Breast epithelium (tissue), 4 donors: ENCODE results near the gene WDR6. TPM values are rescaled to one million over a fixed set of nuclear protein-coding genes. Genes with fewer than 3 reads are reported as not detected.

Experiments used
- DNase-seq, 2 donors: peaks; one replicate each; pipeline ENCODE4 v3.0.0-alpha.2; 2019; ENCODE audit warnings: low spot score in 2 of 2
- H3K27ac ChIP-seq, 2 donors: fragments of 200-600 bp; sonication (generic) in 1 of 2; one replicate each; pipeline ENCODE4 v1.5.1; 2016 to 2019; ENCODE audit warnings: mild to moderate bottlenecking in 1 of 2
- H3K27me3 ChIP-seq, 2 donors: fragments of 200-600 bp; sonication (generic) in 1 of 2; one replicate each; pipeline versions ENCODE4 v1.5.1 to v1.6.0; 2017 to 2019; ENCODE audit warnings: control low read depth in 1 of 2, mild to moderate bottlenecking in 1 of 2
- H3K36me3 ChIP-seq: fragments of 200-600 bp; one replicate; pipeline ENCODE4 v1.5.1; 2019
- H3K4me1 ChIP-seq, 2 donors: fragments of 200-600 bp; sonication (generic); one replicate each; pipeline ENCODE4 v1.5.1; 2016 to 2019; ENCODE audit warnings: control low read depth in 1 of 2
- H3K4me3 ChIP-seq, 3 donors: fragments of 200-600 bp; sonication (generic); 1 replicate in 2 of 3; 2 replicates in 1 of 3; pipeline ENCODE4 v1.5.1; 2016 to 2019; ENCODE audit warnings: mild to moderate bottlenecking in 3 of 3, moderate library complexity in 2 of 3
- H3K9me3 ChIP-seq, 2 donors: fragments of 200-600 bp; sonication (generic) in 1 of 2; one replicate each; pipeline ENCODE4 v1.5.1; 2016 to 2019; ENCODE audit warnings: control low read depth in 1 of 2
- POLR2A ChIP-seq: fragments of 450-650 bp; IDR thresholded peaks from one replicate; pipeline ENCODE4 v1.6.1; 2016; ENCODE audit warnings: antibody characterized with exemption, mild to moderate bottlenecking, moderate library complexity
- POLR2AphosphoS5 ChIP-seq, 3 donors: sonication (generic); formaldehyde crosslinking; IDR thresholded peaks; one replicate each; pipeline ENCODE4 v1.6.1; 2017; ENCODE audit warnings: antibody characterized with exemption in 3 of 3
- intact Hi-C: fragments of 100-400 bp; cut with DNase I; formaldehyde crosslinking; loops from one replicate; pipeline ENCODE4 v1.15.1; 2023; ENCODE audit warnings: low total_unique reads
- total RNA-seq, 3 donors: library from RNA; depleted of rRNA; stranded (reverse); fragments of >200 nt; gene quantifications; one replicate each; pipeline ENCODE4 v1.1.0, GENCODE V29; 2016
- TF ChIP-seq, protein P1 (sequence below), 3 donors: fragments of 450-650 bp; IDR thresholded peaks; one replicate each; pipeline ENCODE4 v1.5.1; 2016 to 2017; ENCODE audit warnings: antibody characterized with exemption in 3 of 3, mild to moderate bottlenecking in 3 of 3, moderate library complexity in 3 of 3

Gene WDR6
- total RNA-seq, 3 donors from 2014 or later = 57.9 to 143 (median 135) TPM

DNA sequence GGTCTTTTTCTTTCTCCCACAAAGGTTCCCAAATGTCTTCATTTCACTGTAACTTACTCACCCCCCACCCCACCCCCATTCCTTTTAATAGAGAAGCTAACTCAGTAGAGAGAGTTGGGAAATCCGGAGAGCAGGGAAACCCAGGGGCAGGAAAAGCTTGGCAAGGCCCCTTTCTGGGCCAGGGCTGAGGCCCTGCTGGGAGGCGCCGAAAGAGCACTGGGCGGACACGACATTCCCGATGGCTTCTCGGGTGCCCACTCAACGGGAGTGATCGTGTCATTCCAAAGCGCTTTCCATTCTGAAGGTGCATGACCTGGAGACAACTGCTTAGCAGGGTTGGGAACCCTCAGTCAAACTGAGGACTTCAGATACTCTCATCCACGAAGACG lies 12.7 kb downstream of the WDR6 start:
- no peak for DNase-seq
- Histone ChIP-seq H3K9me3 (no peaks in the 10 kb centered on the region), H3K27me3 (no peaks in the 10 kb centered on the region), H3K36me3 (peaks cover 5% of the 10 kb centered on the region), H3K4me1 (peaks cover 16 to 17% of the 10 kb centered on the region in 2 donors), H3K4me3 (peak overlapping the region; percentile 96 to 99 (median 98)), H3K27ac (peak overlapping the region; percentile 100)
- TF ChIP-seq POLR2AphosphoS5 (IDR thresholded peaks at IDR 0.05) = no peak
- TF ChIP-seq POLR2A = no peak
- TF ChIP-seq, protein P1, sequence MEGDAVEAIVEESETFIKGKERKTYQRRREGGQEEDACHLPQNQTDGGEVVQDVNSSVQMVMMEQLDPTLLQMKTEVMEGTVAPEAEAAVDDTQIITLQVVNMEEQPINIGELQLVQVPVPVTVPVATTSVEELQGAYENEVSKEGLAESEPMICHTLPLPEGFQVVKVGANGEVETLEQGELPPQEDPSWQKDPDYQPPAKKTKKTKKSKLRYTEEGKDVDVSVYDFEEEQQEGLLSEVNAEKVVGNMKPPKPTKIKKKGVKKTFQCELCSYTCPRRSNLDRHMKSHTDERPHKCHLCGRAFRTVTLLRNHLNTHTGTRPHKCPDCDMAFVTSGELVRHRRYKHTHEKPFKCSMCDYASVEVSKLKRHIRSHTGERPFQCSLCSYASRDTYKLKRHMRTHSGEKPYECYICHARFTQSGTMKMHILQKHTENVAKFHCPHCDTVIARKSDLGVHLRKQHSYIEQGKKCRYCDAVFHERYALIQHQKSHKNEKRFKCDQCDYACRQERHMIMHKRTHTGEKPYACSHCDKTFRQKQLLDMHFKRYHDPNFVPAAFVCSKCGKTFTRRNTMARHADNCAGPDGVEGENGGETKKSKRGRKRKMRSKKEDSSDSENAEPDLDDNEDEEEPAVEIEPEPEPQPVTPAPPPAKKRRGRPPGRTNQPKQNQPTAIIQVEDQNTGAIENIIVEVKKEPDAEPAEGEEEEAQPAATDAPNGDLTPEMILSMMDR (IDR thresholded peaks at IDR 0.05) = no peak
- intact Hi-C loops = no loop called here

DNA sequence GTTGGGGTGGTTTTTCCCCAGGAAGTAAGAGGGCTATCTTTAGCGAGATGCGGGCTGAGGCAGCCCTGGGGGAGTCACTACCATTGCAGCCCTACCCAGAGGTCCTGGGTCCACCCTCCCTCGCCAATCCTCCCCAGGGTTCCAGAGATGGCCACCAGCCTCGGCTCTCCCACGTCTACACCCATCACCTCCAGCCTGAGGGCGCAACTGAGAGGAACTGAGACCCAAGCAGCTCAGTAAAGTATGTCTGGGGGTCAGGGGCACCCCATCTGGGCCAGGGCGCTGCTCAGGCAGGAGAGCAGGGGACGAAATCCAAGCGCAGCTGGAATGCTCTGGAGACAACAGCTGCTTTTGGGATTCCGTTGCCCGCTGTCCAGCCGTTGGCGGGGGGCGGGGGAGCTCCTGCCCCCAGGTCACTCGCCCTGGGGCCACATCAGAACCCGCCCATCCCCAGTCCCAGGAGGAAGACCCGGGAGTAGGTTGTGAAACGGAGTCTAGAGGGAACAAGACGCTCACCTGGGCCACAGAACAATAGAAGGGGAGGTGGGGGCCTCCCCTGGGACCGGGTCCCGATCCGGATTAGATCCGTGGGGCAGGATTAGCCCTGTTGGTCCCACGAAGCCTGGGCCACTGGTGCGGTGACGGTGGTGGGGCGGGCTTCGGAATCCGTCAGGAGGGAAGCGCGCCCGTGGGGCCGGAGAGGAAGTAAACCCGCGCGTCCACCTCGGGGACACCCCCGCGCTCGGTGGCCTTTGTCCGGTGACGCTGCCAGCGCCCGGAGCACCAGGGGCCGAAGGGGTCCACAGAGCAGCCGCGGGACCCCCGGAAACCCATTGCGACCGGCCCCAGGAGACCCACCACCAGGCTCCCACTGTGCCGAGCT lies 13.4 kb downstream of the WDR6 start:
- TF ChIP-seq, protein P1 (IDR thresholded peaks at IDR 0.05) = no peak
- TF ChIP-seq POLR2A (no peak), POLR2AphosphoS5 (IDR thresholded peaks at IDR 0.05) (no peak)
- peak overlapping the region; percentile 100 for H3K27ac ChIP-seq
- H3K27me3 ChIP-seq = no peaks in the 10 kb centered on the region
- H3K4me1 ChIP-seq = peaks cover 16 to 17% of the 10 kb centered on the region in 2 donors
- intact Hi-C loops = no loop called here
- H3K36me3 ChIP-seq = peaks cover 4% of the 10 kb centered on the region
- peak overlapping the region; percentile 96 to 99 (median 98) for H3K4me3 ChIP-seq
- H3K9me3 ChIP-seq = no peaks in the 10 kb centered on the region
- DNase-seq = peak; percentile 51 to 66

DNA sequence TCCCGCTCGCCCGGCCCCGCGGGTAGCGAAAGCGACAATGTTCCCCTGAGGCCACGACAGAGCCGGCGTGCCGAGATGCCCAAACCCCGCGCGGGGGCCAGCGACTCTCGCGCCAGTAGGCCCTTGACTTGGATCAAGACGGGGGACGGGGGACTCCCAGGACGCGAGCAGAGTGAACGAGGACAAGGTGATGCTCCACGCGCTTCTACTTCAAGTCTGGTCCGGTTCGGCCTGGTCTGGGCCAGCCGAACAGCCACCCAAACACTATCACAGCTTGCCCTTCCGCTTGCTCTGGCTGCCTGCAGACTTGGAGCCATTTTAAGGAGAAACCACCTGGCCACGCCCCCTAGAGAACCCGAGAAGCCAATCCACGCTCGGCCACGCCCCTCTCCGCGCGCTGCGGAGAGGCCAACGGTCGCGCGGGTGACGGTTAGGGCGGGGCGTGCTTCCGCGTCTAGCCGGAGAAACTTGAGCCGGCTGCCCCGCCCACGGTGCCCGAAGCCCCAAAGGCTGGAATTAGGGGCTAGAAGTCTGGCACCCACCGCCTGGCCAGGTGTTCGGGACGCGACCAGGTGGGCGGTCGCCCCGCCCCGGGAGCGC lies 14.1 kb downstream of the WDR6 start:
- no peaks in the 10 kb centered on the region for H3K9me3 ChIP-seq
- intact Hi-C loops = no loop called here
- H3K27me3 ChIP-seq = no peaks in the 10 kb centered on the region
- peak overlapping the region; percentile 96 to 99 (median 98) for H3K4me3 ChIP-seq
- peaks cover 16 to 17% of the 10 kb centered on the region in 2 donors for H3K4me1 ChIP-seq
- H3K36me3 ChIP-seq = peaks cover 4% of the 10 kb centered on the region
- peak overlapping the region; percentile 100 for H3K27ac ChIP-seq
- DNase-seq = peak; percentile 99
- peak; percentile 98 to 99 (median 98) for TF ChIP-seq POLR2AphosphoS5 (IDR thresholded peaks at IDR 0.05)
- TF ChIP-seq, protein P1 (IDR thresholded peaks at IDR 0.05) = no peak
- peak; percentile 99 for TF ChIP-seq POLR2A

DNA sequence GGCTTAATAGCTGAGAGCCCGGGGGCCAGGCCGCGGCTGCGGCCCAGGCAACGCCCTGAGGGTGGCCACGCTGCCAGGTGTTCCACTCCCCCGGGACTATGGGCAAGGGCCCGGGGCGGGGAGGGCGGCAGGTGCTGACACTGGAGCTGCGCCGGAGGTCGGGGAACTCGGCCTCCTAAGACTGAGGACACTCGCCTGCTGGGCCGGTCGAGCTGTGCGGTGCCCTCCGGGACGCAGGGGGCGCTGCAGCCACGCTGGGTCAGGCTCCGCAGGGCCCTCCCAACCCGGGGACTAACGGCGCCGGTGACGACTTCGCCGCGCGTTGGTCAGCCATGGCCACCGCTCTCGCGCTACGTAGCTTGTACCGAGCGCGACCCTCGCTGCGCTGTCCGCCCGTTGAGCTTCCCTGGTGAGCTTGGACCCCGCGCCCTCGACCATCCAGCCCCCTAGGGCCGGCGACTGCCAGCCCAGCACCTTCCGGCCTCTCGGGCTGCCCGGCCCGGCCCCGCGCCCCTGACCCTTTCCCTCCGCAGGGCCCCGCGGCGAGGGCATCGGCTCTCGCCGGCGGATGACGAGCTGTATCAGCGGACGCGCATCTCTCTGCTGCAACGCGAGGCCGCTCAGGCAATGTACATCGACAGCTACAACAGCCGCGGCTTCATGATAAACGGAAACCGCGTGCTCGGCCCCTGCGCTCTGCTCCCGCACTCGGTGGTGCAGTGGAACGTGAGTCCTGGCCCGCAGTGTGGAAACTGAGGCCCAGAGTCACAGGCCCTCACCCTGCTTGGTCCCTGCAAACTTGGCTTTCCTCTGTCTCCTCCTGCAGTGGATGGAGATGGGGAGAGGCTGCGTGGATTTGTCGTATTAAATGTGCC lies 14.9 kb downstream of the WDR6 start, which contains the start of gene NDUFAF3:
Gene NDUFAF3, plus strand, starts transcription at position 309 of the 875 bp plus-strand sequence. Its CDS starts 24 bp downstream, at position 333.
- peak within 1 kb of the TSS; percentile 100 for H3K27ac ChIP-seq
- H3K4me3 ChIP-seq = peak within 1 kb of the TSS; percentile 96 to 99 (median 98)
- peaks cover 4% of the 10 kb centered on the region for H3K36me3 ChIP-seq
- TF ChIP-seq POLR2A (peak; percentile 55), POLR2AphosphoS5 (IDR thresholded peaks at IDR 0.05) (peak; percentile 85 to 92 (median 88))
- TF ChIP-seq, protein P1 (IDR thresholded peaks at IDR 0.05) = peak; percentile 86 to 99 (median 98)
- no peaks in the 10 kb centered on the region for H3K9me3 ChIP-seq
- intact Hi-C loops = no loop called here
- peaks cover 16 to 17% of the 10 kb centered on the region in 2 donors for H3K4me1 ChIP-seq
- no peaks in the 10 kb centered on the region for H3K27me3 ChIP-seq
- DNase-seq = peak; percentile 90 to 95
